Measurements from ENCODE around the gene SLC39A1. TPM values are rescaled to one million over a fixed set of nuclear protein-coding genes. Genes with fewer than 3 reads are reported as not detected.
A peak's percentile ranks its signal among the peaks of the same experiment; 100 is the strongest.

The SLC39A1 gene
- total and polyA plus RNA-seq, 2 of the 4 experiments (the other 2 are of a cell fraction): 89.1 to 97.7 TPM

DNA sequence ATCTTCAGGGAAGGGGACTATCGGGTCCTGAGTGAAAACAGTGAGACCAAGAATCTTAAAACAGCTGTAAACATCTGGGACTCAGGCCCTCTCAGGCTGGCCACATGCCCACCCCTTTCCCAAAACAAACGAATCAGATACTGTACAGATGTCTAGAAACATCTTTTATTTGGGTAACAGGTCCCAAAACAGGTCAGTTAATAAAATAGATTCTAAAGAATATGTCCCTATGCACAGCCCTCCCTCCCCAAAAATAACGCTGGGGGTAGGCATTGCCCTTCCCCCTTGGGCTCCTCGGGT is 4.4 kb downstream of the SLC39A1 start:
- BruUV-seq (replicated peaks): no TSS peak
- no peak overlapping the region for H3K4me3 ChIP-seq (ENCODE audit: insufficient read depth, low read depth, low read length)

More for the DNA sequence above, 4.4 kb downstream of the SLC39A1 start:
- peaks cover 14 to 77% of the 10 kb centered on the region in 2 experiments for H3K79me1 ChIP-seq (ENCODE audit: low read depth in 1 of 2, low read length in 2 of 2)
- H3K36me3 ChIP-seq (ENCODE audit: control insufficient read depth, insufficient read depth, low read length): peaks cover 20% of the 10 kb centered on the region
- H3K27me3 ChIP-seq (ENCODE audit: control insufficient read depth, insufficient read depth, low read length): no peaks in the 10 kb centered on the region
- peak overlapping the region; percentile 81 for H3K4ac ChIP-seq (ENCODE audit: low read depth, low read length)
- peaks cover 16% of the 10 kb centered on the region for H3K4me1 ChIP-seq (ENCODE audit: control insufficient read depth, insufficient read depth, low read length)
- in situ Hi-C loops (cut with MboI; ENCODE audit: low sequenced_read_pairs) (loop anchor here (25.0 kb wide), 1 partner anchor 422 kb away; the partner anchor contains the start of genes S100A3, S100A4, S100A5 and S100A6), dilution Hi-C loops (cut with HindIII; ENCODE audit: low sequenced_read_pairs, unreplicated experiment) (no loop called here), intact Hi-C loops (cut with micrococcal nuclease) (no loop called here)
- peak overlapping the region; percentile 46 for H2BK5ac ChIP-seq (ENCODE audit: low read depth, low read length, poor library complexity, severe bottlenecking)
- no peak overlapping the region for H3K56ac ChIP-seq (ENCODE audit: extremely low read depth, insufficient read depth, low read length)
- H3K23ac ChIP-seq (ENCODE audit: low read depth, low read length): peak overlapping the region; percentile 0; the same call in 1 of the 2 replicates
- H3K9me1 ChIP-seq (ENCODE audit: insufficient read depth, low read length): peaks cover 25% of the 10 kb centered on the region
- H2AFZ ChIP-seq (replicated peaks; ENCODE audit: low read length, poor library complexity): peak overlapping the region; percentile 86
- ChIA-PET POLR2A (ENCODE audit: unreplicated experiment) (interaction anchor here (1.3 kb wide), 1 partner anchor 32 kb away, joined by 3 read pairs; the partner anchor contains the start of gene RPS27), CTCF (interaction anchor here (1.0 kb wide), 1 partner anchor 9 kb away, joined by 3 read pairs; the partner anchor contains the start of gene CREB3L4)
- no peaks in the 10 kb centered on the region for H3K9me3 ChIP-seq (ENCODE audit: control insufficient read depth, insufficient read depth, low read length)
- H3K9ac ChIP-seq (ENCODE audit: low read depth, low read length): peak overlapping the region; percentile 45
- H3K18ac ChIP-seq (ENCODE audit: low read depth, low read length): no peak overlapping the region
- no peak for TF ChIP-seq RAD21 (IDR thresholded peaks at IDR 0.05; ENCODE audit: low read length)
- TF ChIP-seq MXI1 (IDR thresholded peaks at IDR 0.05; ENCODE audit: borderline replicate concordance, low read depth, low read length): no peak
- no peak for TF ChIP-seq CHD1 (IDR thresholded peaks at IDR 0.05; ENCODE audit: low read depth, low read length)
- TF ChIP-seq ELK1 (IDR thresholded peaks at IDR 0.05; ENCODE audit: borderline replicate concordance, low read depth, low read length): no peak
- no peak for TF ChIP-seq SMC3 (IDR thresholded peaks at IDR 0.05; ENCODE audit: low read depth, low read length)
- no peak overlapping the region for H4K91ac ChIP-seq (ENCODE audit: insufficient read depth, low read depth, low read length)
- H2AK5ac ChIP-seq (ENCODE audit: low read depth, low read length): peak overlapping the region; percentile 12; the same call in 1 of the 2 replicates
- H4K5ac ChIP-seq (ENCODE audit: low read depth, low read length): peak overlapping the region; percentile 46; the same call in 1 of the 2 replicates
- H3K14ac ChIP-seq (replicated peaks; ENCODE audit: low read depth, low read length): peak overlapping the region; percentile 11
- peaks cover 38% of the 10 kb centered on the region for H4K20me1 ChIP-seq (ENCODE audit: insufficient read depth, low read length)
- ATAC-seq (ENCODE audit: low read depth) (no peak), DNase-seq (no peak)
- H2BK120ac ChIP-seq (ENCODE audit: low read depth, low read length): no peak overlapping the region
- peak overlapping the region; percentile 71 for H3K4me2 ChIP-seq (ENCODE audit: low read depth, low read length)
- H3K27ac ChIP-seq (ENCODE audit: insufficient read depth, low read length): peak overlapping the region; percentile 57; the same call in 1 of the 2 replicates
- H2AK9ac ChIP-seq (replicated peaks; ENCODE audit: low read depth, low read length, poor library complexity): peak overlapping the region; percentile 6
- no peak overlapping the region for H2BK20ac ChIP-seq (ENCODE audit: low read depth, low read length)
- H2BK15ac ChIP-seq (ENCODE audit: low read depth, low read length): no peak overlapping the region; the same call in 2 of the 3 replicates
- WGBS, 2 experiments (ENCODE audit: extremely low coverage in 2 of 2, insufficient read length in 1 of 2): no CpG with 5 or more reads among the region's 4 CpGs
- H4K8ac ChIP-seq (ENCODE audit: low read depth in 2 of 2, low read length in 2 of 2): peak overlapping the region in 1 of 2 experiments; percentile 86; a peak in 2 of 4 replicates
